ENCODE measurements around the gene BRI3.

DNA sequence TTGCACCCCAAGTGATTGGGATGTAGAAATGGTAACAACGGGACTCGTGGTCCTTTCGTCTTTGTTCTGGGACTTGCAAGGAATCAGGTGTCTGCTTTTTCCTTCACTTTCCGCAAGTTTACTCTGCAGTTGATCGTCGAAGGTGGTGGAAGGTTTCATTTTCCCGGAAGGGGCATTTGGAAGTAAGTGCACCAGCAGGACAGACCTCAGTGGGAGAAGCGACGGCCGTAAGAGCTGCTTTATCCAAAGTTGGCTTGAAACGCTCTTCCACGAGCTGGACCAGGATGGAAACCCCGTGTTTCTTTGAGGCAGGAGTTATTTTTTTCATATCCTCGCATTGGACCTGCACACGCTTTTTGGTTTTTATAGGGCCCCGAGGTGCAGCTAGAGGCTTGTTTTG is 1.2 kb downstream of the BRI3 start:
- TF ChIP-seq, protein P1, sequence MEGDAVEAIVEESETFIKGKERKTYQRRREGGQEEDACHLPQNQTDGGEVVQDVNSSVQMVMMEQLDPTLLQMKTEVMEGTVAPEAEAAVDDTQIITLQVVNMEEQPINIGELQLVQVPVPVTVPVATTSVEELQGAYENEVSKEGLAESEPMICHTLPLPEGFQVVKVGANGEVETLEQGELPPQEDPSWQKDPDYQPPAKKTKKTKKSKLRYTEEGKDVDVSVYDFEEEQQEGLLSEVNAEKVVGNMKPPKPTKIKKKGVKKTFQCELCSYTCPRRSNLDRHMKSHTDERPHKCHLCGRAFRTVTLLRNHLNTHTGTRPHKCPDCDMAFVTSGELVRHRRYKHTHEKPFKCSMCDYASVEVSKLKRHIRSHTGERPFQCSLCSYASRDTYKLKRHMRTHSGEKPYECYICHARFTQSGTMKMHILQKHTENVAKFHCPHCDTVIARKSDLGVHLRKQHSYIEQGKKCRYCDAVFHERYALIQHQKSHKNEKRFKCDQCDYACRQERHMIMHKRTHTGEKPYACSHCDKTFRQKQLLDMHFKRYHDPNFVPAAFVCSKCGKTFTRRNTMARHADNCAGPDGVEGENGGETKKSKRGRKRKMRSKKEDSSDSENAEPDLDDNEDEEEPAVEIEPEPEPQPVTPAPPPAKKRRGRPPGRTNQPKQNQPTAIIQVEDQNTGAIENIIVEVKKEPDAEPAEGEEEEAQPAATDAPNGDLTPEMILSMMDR (optimal IDR thresholded peaks at IDR 0.05 in 1 of 3, IDR thresholded peaks at IDR 0.05 in 1 of 3, conservative IDR thresholded peaks at IDR 0.05 in 1 of 3; ENCODE audit: extremely low read depth in 1 of 3, insufficient read depth in 2 of 3, low read length in 3 of 3) = no peak
- no peak for TF ChIP-seq EZH2 (IDR thresholded peaks at IDR 0.05; ENCODE audit: low read length)
